Measurements from ENCODE around the gene PRICKLE2.

Gene PRICKLE2

GRCh38 chr3:64170270-64170669, 55.0 kb downstream of the PRICKLE2 start:
- no peak for ATAC-seq
- TF ChIP-seq POU6F1 (CRISPR knock-in tag; IDR thresholded peaks at IDR 0.05; ENCODE audit: borderline replicate concordance, low read depth) (no peak), OSR1 (CRISPR knock-in tag; IDR thresholded peaks at IDR 0.05) (no peak), TOX (CRISPR knock-in tag; IDR thresholded peaks at IDR 0.05; ENCODE audit: borderline replicate concordance) (no peak), ARNTL (CRISPR knock-in tag; IDR thresholded peaks at IDR 0.05; ENCODE audit: borderline replicate concordance, low read depth) (no peak), TCF4 (CRISPR knock-in tag; IDR thresholded peaks at IDR 0.05; ENCODE audit: borderline replicate concordance) (no peak), ZNF8 (CRISPR knock-in tag; IDR thresholded peaks at IDR 0.05) (no peak), ZNF70 (CRISPR knock-in tag; IDR thresholded peaks at IDR 0.05) (no peak), ZFP3 (CRISPR knock-in tag; IDR thresholded peaks at IDR 0.05) (no peak), PPARA (CRISPR knock-in tag; IDR thresholded peaks at IDR 0.05; ENCODE audit: borderline replicate concordance) (no peak), ZNF565 (CRISPR knock-in tag; conservative IDR thresholded peaks at IDR 0.05; ENCODE audit: low read depth) (no peak)

GRCh38 chr3:64167868-64168267, 57.4 kb downstream of the PRICKLE2 start:
- no peak for ATAC-seq
- TF ChIP-seq TCF4 (CRISPR knock-in tag; IDR thresholded peaks at IDR 0.05; ENCODE audit: borderline replicate concordance) = no peak
- no peak for TF ChIP-seq ZNF70 (CRISPR knock-in tag; IDR thresholded peaks at IDR 0.05)
- no peak for TF ChIP-seq RARB (CRISPR knock-in tag; IDR thresholded peaks at IDR 0.05)
- no peak for TF ChIP-seq ZFP30 (CRISPR knock-in tag; IDR thresholded peaks at IDR 0.05)
- TF ChIP-seq BACH2 (CRISPR knock-in tag; IDR thresholded peaks at IDR 0.05; ENCODE audit: borderline replicate concordance) = no peak
- no peak for TF ChIP-seq PPARA (CRISPR knock-in tag; IDR thresholded peaks at IDR 0.05; ENCODE audit: borderline replicate concordance)
- TF ChIP-seq ARNTL (CRISPR knock-in tag; IDR thresholded peaks at IDR 0.05; ENCODE audit: borderline replicate concordance, low read depth) = no peak
- TF ChIP-seq CREB5 (CRISPR knock-in tag; IDR thresholded peaks at IDR 0.05; ENCODE audit: low read depth) = no peak
- no peak for TF ChIP-seq ZNF565 (CRISPR knock-in tag; conservative IDR thresholded peaks at IDR 0.05; ENCODE audit: low read depth)
- no peak for TF ChIP-seq ZFP3 (CRISPR knock-in tag; IDR thresholded peaks at IDR 0.05)
- no peak for TF ChIP-seq ESRRG (CRISPR knock-in tag; IDR thresholded peaks at IDR 0.05)
- TF ChIP-seq TOX (CRISPR knock-in tag; IDR thresholded peaks at IDR 0.05; ENCODE audit: borderline replicate concordance) = no peak
- no peak for TF ChIP-seq ZC3H10 (CRISPR knock-in tag; IDR thresholded peaks at IDR 0.05)

GRCh38 chr3:64167351-64167750, 57.9 kb downstream of the PRICKLE2 start:
- no peak for ATAC-seq
- no peak for TF ChIP-seq ZNF8 (CRISPR knock-in tag; IDR thresholded peaks at IDR 0.05)
- no peak for TF ChIP-seq TCF4 (CRISPR knock-in tag; IDR thresholded peaks at IDR 0.05; ENCODE audit: borderline replicate concordance)

- no peak for ATAC-seq
- TF ChIP-seq TSHZ2 (CRISPR knock-in tag; IDR thresholded peaks at IDR 0.05) (no peak), PATZ1 (CRISPR knock-in tag; IDR thresholded peaks at IDR 0.05; ENCODE audit: borderline replicate concordance) (no peak), ZFP3 (CRISPR knock-in tag; IDR thresholded peaks at IDR 0.05) (no peak), RARB (CRISPR knock-in tag; IDR thresholded peaks at IDR 0.05) (no peak), POU6F1 (CRISPR knock-in tag; IDR thresholded peaks at IDR 0.05; ENCODE audit: borderline replicate concordance, low read depth) (no peak), ESRRG (CRISPR knock-in tag; IDR thresholded peaks at IDR 0.05) (no peak), BACH2 (CRISPR knock-in tag; IDR thresholded peaks at IDR 0.05; ENCODE audit: borderline replicate concordance) (no peak), OSR1 (CRISPR knock-in tag; IDR thresholded peaks at IDR 0.05) (no peak), ZNF8 (CRISPR knock-in tag; IDR thresholded peaks at IDR 0.05) (no peak), PPARA (CRISPR knock-in tag; IDR thresholded peaks at IDR 0.05; ENCODE audit: borderline replicate concordance) (no peak), ZNF565 (CRISPR knock-in tag; conservative IDR thresholded peaks at IDR 0.05; ENCODE audit: low read depth) (no peak), TOX (CRISPR knock-in tag; IDR thresholded peaks at IDR 0.05; ENCODE audit: borderline replicate concordance) (no peak), ISL1 (CRISPR knock-in tag; IDR thresholded peaks at IDR 0.05) (no peak), SNAI2 (CRISPR knock-in tag; IDR thresholded peaks at IDR 0.05) (no peak)
These were observed 58.6 kb downstream of the PRICKLE2 start for GRCh38 chr3:64166584-64167162.

Data from SK-N-SH treated with all-trans-retinoic acid at 6 μM for 48 hours (cell line).